GM19397 (cell line): ENCODE data around the gene COX7A2L.
"Not testable (repeated sequence)": the region's sequence is repeated elsewhere in the genome, so short reads cannot be mapped to it uniquely, and the experiment has no call there.

ENCODE experiments used
- ATAC-seq: cut with Tn5 transposase; IDR thresholded peaks from one replicate; pipeline ENCODE4 v1.9.1; 2021; ENCODE audit warnings: mild to moderate bottlenecking, moderate library complexity; ENCODE audit not compliant: unreplicated experiment

Gene COX7A2L

GRCh38 chr2:42340045-42340937 lies 20.7 kb downstream of the COX7A2L start:
- ATAC-seq: no peak

GRCh38 chr2:42339191-42339912 lies 21.7 kb downstream of the COX7A2L start:
- no peak for ATAC-seq

- ATAC-seq: no peak
These were observed 22.3 kb downstream of the COX7A2L start for GRCh38 chr2:42338567-42339190.

GRCh38 chr2:42337846-42338566 lies 23.0 kb downstream of the COX7A2L start:
- ATAC-seq: no peak

GRCh38 chr2:42337356-42337820 lies 23.6 kb downstream of the COX7A2L start:
- no peak for ATAC-seq

- ATAC-seq: no peak
These were observed 24.6 kb downstream of the COX7A2L start for GRCh38 chr2:42336361-42336965.

- ATAC-seq: no peak
These were observed 25.4 kb downstream of the COX7A2L start for GRCh38 chr2:42335514-42336104.

- ATAC-seq: not testable (repeated sequence)
These were observed 26.2 kb downstream of the COX7A2L start for GRCh38 chr2:42334865-42335264.

- no peak for ATAC-seq
These were observed 26.8 kb downstream of the COX7A2L start for GRCh38 chr2:42334220-42334619.

- no peak for ATAC-seq
These were observed 27.4 kb downstream of the COX7A2L start for GRCh38 chr2:42333579-42333978.

- ATAC-seq: no peak
These were observed 28.4 kb downstream of the COX7A2L start for GRCh38 chr2:42332575-42332974.

GRCh38 chr2:42331569-42332284 lies 29.3 kb downstream of the COX7A2L start:
- no peak for ATAC-seq

GRCh38 chr2:42329736-42330135 lies 31.3 kb downstream of the COX7A2L start:
- ATAC-seq: no peak

GRCh38 chr2:42328923-42329322 lies 32.1 kb downstream of the COX7A2L start:
- ATAC-seq: no peak

GRCh38 chr2:42328148-42328833 lies 32.7 kb downstream of the COX7A2L start:
- no peak for ATAC-seq

- no peak for ATAC-seq
These were observed 33.9 kb downstream of the COX7A2L start for GRCh38 chr2:42327125-42327524.

- no peak for ATAC-seq
These were observed 35.4 kb downstream of the COX7A2L start for GRCh38 chr2:42325609-42326008.

GRCh38 chr2:42324949-42325348 lies 36.1 kb downstream of the COX7A2L start:
- no peak for ATAC-seq

GRCh38 chr2:42324244-42324643 lies 36.8 kb downstream of the COX7A2L start:
- ATAC-seq: no peak
